Hypothalamus (tissue), 51 donors: ENCODE measurements around the gene NPAS3.

Source experiments
- DNase-seq, 51 donors: peaks; one replicate each; lab custom pipeline; 2025; lab: John Stamatoyannopoulos, UW

Gene NPAS3

GRCh38 chr14:32939254-32940065, 781 bp downstream of the NPAS3 start:
- DNase-seq = peak in 49 of 51 donors; percentile 23 to 87 (median 67)

GRCh38 chr14:32940066-32940651, 1.5 kb downstream of the NPAS3 start:
- peak in 6 of 51 donors; percentile 13 to 87 (median 40) for DNase-seq

- DNase-seq = no peak
Observed at GRCh38 chr14:32940711-32941667, 2.3 kb downstream of the NPAS3 start.

DNA sequence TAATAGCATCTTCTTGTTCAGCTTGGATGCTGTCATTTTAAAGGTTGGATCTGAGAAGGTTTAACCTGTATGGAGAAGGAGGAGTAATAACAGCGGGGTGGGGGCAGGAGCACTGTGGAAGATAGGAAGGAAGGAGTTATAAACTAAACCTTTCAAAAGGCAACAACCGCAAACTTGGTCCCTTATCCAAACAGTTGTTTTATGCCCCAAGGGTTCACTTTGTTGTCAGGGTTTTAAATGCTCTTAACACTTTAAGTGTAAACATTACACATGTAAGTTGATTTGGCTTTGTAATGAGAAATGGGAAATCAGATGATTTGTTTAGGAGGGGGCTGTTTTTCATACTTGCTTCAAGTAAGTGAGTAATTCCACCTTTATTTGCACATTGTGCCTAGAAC, 3.0 kb downstream of the NPAS3 start:
- peak in 1 of 51 donors; percentile 24 for DNase-seq

DNA sequence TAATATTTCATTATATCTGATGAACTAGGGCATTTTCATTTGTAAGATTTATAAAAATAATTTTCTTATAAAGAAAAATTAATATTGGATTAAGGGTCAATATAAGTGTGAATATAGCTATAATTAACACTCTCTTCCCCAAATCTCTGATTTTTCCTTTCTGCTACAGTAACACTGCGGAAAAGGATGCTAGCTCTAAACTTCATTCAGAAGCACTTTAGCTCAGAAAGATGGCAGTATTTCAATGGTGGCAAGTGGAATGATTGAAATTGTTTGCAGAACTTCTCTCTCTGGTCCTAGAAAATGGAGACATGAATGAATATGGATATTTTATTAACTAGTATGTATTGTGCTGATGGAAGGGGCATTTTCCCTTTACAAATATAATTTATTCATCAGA, 8.4 kb downstream of the NPAS3 start:
- DNase-seq = no peak

GRCh38 chr14:32947792-32948191, 9.1 kb downstream of the NPAS3 start:
- no peak for DNase-seq

- no peak for DNase-seq
Observed at GRCh38 chr14:32950584-32950983, 11.9 kb downstream of the NPAS3 start.

DNA sequence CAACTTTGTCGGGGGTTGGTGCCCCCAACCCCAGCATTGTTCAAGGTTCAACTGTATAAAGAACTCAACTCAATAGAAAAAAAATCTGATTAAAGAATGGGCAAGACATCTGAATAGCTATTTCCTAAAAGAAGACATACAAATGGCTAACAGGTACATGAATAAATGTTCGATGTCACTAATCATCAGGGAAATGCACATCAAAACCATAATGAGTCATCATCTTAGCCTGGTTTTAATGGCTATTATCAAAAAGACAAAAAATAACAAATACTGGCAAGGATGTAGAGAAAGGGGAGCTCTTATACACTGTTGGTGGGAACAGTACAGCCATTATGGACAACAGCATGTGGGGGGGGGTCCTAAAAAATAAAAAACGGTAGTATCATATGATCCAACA, 28.7 kb downstream of the NPAS3 start:
- DNase-seq = no peak

DNA sequence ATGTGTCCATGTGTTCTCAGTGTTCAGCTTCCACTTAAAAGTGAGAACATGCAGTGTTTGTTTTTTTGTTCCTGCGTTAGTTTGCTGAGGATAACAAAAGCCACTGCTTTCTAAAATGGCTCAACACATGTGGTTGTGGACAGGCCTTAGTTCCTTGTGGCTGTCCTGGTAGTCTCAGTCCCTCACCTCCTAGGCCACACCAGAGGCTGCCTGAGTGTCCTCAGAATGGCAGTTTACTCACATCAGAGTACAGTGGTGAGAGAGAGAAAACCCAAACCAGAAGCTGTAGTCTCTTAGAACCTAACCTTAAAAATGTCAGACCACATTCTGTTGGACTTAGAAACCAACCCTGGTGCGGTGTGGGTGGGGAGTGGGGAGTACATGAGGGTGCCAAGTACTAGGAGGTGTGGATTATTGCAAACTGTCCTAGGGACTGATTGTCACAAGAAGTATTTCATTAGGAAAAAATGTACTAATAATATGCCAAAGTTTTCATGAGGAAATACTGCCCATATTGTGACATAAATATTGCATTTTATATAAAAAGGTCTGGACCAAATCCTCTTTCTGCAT, 30.4 kb downstream of the NPAS3 start:
- no peak for DNase-seq

DNA sequence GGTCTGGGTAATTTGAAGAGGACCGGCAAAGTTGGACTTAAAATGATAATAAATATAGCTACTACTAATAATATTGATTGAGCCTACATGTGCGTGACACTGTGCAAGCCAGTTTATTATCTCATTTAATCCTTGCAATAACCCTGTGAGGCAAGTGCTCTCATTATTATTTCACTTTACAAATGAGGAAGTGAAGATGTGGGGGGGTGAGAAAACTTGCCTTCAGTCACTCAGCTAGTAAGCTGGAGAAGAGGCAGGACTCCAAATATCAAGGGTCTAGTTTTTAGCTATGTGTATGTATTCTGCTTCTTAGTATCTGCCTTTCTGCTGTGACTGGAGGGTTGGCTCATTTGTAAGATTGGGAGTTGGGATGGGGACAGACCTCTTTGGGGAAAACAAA, 39.2 kb downstream of the NPAS3 start:
- DNase-seq = no peak

DNA sequence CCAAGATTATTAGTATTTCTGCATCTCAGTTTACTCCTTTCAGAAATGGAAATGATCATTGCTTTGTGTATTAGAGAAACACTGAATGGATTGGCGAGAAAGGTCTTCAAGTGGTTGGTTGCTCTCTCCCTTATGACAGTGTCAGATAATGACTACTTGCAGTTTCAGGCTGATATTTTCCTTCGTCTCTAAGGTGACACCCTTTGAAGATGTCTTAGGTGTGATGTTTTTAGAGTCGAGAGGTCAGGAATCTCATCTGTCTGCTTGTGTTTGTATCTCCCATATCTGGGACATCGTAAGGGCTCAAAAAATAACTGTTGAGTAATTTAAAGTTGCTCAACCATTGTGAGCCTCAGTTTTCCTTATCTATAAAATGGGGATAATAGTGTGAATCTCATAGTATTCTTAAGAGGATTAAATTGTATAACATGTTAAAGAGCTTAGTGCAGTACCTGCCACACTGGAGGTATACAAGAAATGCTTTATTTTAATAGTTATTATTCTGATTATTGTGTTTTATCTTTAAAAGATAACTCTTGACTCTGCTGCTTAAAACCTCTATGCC, 40.1 kb downstream of the NPAS3 start:
- DNase-seq = no peak

- DNase-seq = no peak
Observed at GRCh38 chr14:32980178-32980901, 41.7 kb downstream of the NPAS3 start.

DNA sequence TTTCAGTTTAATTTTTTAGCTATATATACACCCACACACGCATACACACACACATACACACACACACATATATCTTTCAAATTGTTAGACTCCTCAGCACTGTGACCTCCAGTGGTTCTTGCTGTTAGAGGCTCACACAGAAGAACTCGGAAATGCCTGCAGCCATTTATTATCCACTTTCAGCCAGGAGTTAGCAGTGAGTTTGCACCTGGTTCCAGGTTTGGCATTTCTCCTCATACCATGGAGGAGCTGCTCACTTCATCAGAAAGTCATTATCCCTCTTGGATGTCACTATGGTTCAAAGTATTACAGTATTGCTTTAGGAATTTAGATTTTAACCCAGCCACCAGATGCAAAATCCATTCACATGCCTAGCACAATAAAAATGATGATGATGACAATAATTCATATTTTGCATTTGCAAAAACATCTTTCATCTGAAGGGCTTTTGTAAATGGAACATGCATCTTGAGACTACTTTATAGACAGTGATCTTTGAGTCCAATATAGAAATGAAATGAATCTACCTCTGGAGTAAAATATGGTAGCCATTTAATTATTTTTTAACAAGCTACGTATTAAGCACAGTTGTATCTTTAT, 42.3 kb downstream of the NPAS3 start:
- no peak for DNase-seq

- peak in 1 of 51 donors; percentile 46 for DNase-seq
Observed at GRCh38 chr14:32984241-32984930, 45.7 kb downstream of the NPAS3 start.

GRCh38 chr14:32985866-32986265, 47.2 kb downstream of the NPAS3 start:
- peak in 31 of 51 donors; percentile 1 to 63 (median 18) for DNase-seq

DNA sequence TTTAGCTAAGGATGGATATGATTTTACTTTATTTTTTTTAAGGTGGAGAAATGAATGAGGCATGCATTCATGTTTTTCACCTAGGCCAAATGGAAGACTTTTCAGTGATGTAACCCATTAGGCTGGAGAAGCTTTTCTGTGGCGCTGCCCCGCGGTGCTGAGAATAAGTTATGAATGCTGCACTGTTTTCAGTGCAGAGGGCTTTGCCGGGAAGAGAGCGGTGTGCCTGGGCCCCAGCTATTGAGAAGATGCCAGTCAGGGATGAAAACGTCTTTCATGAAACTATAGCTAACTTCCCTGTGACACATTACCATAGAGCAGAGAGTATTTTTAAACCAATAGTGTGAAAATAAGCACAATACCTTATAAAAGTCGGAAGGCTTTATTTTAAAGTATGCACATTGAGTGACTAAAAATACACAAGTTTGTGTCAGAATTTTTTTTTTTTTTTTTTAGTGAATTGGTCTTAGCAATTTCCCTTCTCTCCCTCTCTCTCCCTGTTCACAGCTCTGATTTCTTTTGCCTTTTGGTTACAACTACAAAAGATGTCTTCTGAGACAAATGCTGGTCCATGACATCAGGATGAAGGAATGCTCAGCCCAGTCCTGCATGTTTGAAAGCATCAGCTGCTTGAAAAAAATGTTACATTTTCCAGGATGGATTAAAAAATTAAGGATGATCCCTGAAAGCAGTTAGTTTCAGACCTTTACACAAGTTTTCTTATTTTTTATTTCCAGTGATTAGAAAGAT, 48.3 kb downstream of the NPAS3 start:
- DNase-seq = peak in 48 of 51 donors; percentile 6 to 87 (median 64)

DNA sequence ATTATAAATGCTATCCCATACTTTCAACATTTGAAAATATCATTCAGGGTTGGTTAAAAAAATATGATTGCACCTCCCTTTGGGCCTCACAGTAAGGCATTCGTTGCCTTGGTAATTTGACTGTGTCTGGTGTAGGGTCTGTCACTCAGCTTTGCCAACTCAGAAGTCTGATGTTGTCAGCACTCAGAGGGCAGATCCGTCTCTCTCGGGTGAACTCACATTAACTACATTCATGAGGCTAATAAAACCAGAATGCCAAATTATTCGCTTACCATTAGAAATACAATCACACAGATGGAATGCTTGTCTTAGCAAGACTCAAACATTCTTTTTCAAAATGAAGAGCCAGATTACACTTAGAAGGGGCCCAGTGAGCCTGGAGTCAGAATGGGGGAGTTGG, 53.0 kb downstream of the NPAS3 start:
- no peak for DNase-seq

DNA sequence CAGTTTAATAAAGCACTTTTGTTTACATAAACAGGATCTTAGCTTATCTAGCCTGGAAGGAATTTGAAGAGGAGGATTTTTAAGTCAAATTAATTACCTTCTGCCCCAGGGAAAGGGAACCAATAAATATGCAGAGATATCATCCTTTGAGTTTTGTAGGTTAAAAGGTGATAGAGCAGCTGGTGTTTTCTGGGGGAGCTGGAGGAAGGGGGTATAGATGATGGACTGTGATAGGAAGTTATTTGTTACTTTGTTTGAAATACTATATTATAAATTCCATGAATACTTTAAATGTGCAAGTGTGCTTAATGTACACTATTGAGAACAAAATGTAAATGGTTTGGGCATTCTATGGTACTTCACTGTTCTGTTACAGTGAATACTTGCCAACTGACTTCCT, 55.2 kb downstream of the NPAS3 start:
- DNase-seq = no peak
